ENCODE data around the gene NHERF2.
A peak's percentile ranks its signal among the peaks of the same experiment; 100 is the strongest.

Gene NHERF2

GRCh38 chr16:2013527-2013926, 13.2 kb upstream of the NHERF2 start:
- H3K4me3 ChIP-seq (ENCODE audit: control insufficient read depth, low read depth, low read length), result no peak overlapping the region
- no peak for DNase-seq (ENCODE audit: low read depth)
- TF ChIP-seq CTCF (conservative IDR thresholded peaks at IDR 0.05; ENCODE audit: control insufficient read depth, insufficient read depth, low read depth, low read length), result no peak

- TF ChIP-seq CTCF (conservative IDR thresholded peaks at IDR 0.05; ENCODE audit: control insufficient read depth, insufficient read depth, low read depth, low read length), result no peak
- H3K4me3 ChIP-seq (ENCODE audit: control insufficient read depth, low read depth, low read length), result no peak overlapping the region
- peak; percentile 69 for DNase-seq (ENCODE audit: low read depth)
Measured at GRCh38 chr16:2015117-2015946, 11.4 kb upstream of the NHERF2 start.

GRCh38 chr16:2015947-2016208, 10.8 kb upstream of the NHERF2 start:
- no peak for TF ChIP-seq CTCF (conservative IDR thresholded peaks at IDR 0.05; ENCODE audit: control insufficient read depth, insufficient read depth, low read depth, low read length)
- no peak overlapping the region for H3K4me3 ChIP-seq (ENCODE audit: control insufficient read depth, low read depth, low read length)

GRCh38 chr16:2016407-2016922, 10.2 kb upstream of the NHERF2 start:
- no peak for DNase-seq (ENCODE audit: low read depth)
- peak; percentile 43 for TF ChIP-seq CTCF (conservative IDR thresholded peaks at IDR 0.05; ENCODE audit: control insufficient read depth, insufficient read depth, low read depth, low read length)
- H3K4me3 ChIP-seq (ENCODE audit: control insufficient read depth, low read depth, low read length), result no peak overlapping the region

More at GRCh38 chr16:2015947-2016208, 10.8 kb upstream of the NHERF2 start:
- no peak for DNase-seq (ENCODE audit: low read depth)

- H3K4me3 ChIP-seq (ENCODE audit: control insufficient read depth, low read depth, low read length), result no peak within 1 kb of the TSS
- no peak for TF ChIP-seq CTCF (conservative IDR thresholded peaks at IDR 0.05; ENCODE audit: control insufficient read depth, insufficient read depth, low read depth, low read length)
- no peak for DNase-seq (ENCODE audit: low read depth)
Measured at GRCh38 chr16:2019518-2019920, 7.2 kb upstream of the NHERF2 start, which contains the start of gene NPW. NPW (plus strand) TSS chr16:2019785.

GRCh38 chr16:2019921-2020831, 6.5 kb upstream of the NHERF2 start:
- no peak for TF ChIP-seq CTCF (conservative IDR thresholded peaks at IDR 0.05; ENCODE audit: control insufficient read depth, insufficient read depth, low read depth, low read length)
- H3K4me3 ChIP-seq (ENCODE audit: control insufficient read depth, low read depth, low read length), result no peak overlapping the region

More at GRCh38 chr16:2019921-2020831, 6.5 kb upstream of the NHERF2 start:
- no peak for DNase-seq (ENCODE audit: low read depth)
